ENCODE measurements around the gene C11orf52. TPM values are rescaled to one million over a fixed set of nuclear protein-coding genes. Genes with fewer than 3 reads are reported as not detected.

The C11orf52 gene
- total RNA-seq, 1 donor from 2014 or later: not detected

- TF ChIP-seq CTCF (IDR thresholded peaks at IDR 0.05; ENCODE audit: partially characterized antibody, unreplicated experiment): no peak
- Mint-ChIP-seq H3K9me3 (ENCODE audit: unreplicated experiment) (no peaks in the 10 kb centered on the region), H3K27ac (ENCODE audit: unreplicated experiment) (no peak overlapping the region), H3K27me3 (ENCODE audit: unreplicated experiment) (no peaks in the 10 kb centered on the region), H3K36me3 (ENCODE audit: unreplicated experiment) (no peaks in the 10 kb centered on the region), H3K4me3 (ENCODE audit: unreplicated experiment) (no peak overlapping the region), H3K4me1 (ENCODE audit: low read depth, unreplicated experiment) (peaks cover 8% of the 10 kb centered on the region)
- no peak for DNase-seq
Observed at GRCh38 chr11:111920908-111921307, 2.2 kb downstream of the C11orf52 start.

GRCh38 chr11:111921541-111922230 is 3.0 kb downstream of the C11orf52 start:
- TF ChIP-seq CTCF (IDR thresholded peaks at IDR 0.05; ENCODE audit: partially characterized antibody, unreplicated experiment): no peak
- no peak for DNase-seq
- peaks cover 2% of the 10 kb centered on the region for H3K9me3 Mint-ChIP-seq (ENCODE audit: unreplicated experiment)
- no peak overlapping the region for H3K4me3 Mint-ChIP-seq (ENCODE audit: unreplicated experiment)
- H3K27ac Mint-ChIP-seq (ENCODE audit: unreplicated experiment): no peak overlapping the region
- no peaks in the 10 kb centered on the region for H3K27me3 Mint-ChIP-seq (ENCODE audit: unreplicated experiment)
- H3K36me3 Mint-ChIP-seq (ENCODE audit: unreplicated experiment): no peaks in the 10 kb centered on the region
- peaks cover 9% of the 10 kb centered on the region for H3K4me1 Mint-ChIP-seq (ENCODE audit: low read depth, unreplicated experiment)

GRCh38 chr11:111922803-111923202 is 4.1 kb downstream of the C11orf52 start:
- no peak overlapping the region for H3K4me3 Mint-ChIP-seq (ENCODE audit: unreplicated experiment)
- peaks cover 10% of the 10 kb centered on the region for H3K4me1 Mint-ChIP-seq (ENCODE audit: low read depth, unreplicated experiment)
- H3K36me3 Mint-ChIP-seq (ENCODE audit: unreplicated experiment): no peaks in the 10 kb centered on the region
- no peak for TF ChIP-seq CTCF (IDR thresholded peaks at IDR 0.05; ENCODE audit: partially characterized antibody, unreplicated experiment)
- peaks cover 2% of the 10 kb centered on the region for H3K9me3 Mint-ChIP-seq (ENCODE audit: unreplicated experiment)
- no peak overlapping the region for H3K27ac Mint-ChIP-seq (ENCODE audit: unreplicated experiment)
- DNase-seq: no peak
- H3K27me3 Mint-ChIP-seq (ENCODE audit: unreplicated experiment): peaks cover 2% of the 10 kb centered on the region

DNA sequence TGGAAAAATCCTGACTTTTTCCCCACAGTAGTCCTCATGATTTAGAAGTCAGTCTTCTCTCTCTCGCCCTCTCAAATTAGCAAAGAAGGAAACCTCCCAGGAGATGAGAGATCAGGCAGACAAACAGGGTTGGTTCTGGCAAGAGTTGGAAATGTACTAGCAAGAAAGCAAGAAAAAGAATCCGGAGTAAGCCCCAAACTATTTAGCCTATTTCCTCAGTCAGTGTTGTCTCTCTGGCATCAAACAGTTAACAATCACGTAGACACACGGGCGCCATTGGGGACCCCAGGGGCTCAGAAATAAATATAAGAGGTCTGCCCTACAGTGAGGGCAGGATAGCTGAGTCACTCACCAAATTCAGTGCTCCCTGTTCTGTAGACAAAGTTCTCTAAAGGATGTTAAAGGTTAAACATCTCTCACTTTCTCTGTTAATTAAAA is 4.7 kb downstream of the C11orf52 start:
- no peak overlapping the region for H3K27ac Mint-ChIP-seq (ENCODE audit: unreplicated experiment)
- H3K4me1 Mint-ChIP-seq (ENCODE audit: low read depth, unreplicated experiment): peaks cover 10% of the 10 kb centered on the region
- DNase-seq: no peak
- H3K4me3 Mint-ChIP-seq (ENCODE audit: unreplicated experiment): no peak overlapping the region
- peaks cover 2% of the 10 kb centered on the region for H3K27me3 Mint-ChIP-seq (ENCODE audit: unreplicated experiment)
- TF ChIP-seq CTCF (IDR thresholded peaks at IDR 0.05; ENCODE audit: partially characterized antibody, unreplicated experiment): no peak
- no peaks in the 10 kb centered on the region for H3K36me3 Mint-ChIP-seq (ENCODE audit: unreplicated experiment)
- peaks cover 2% of the 10 kb centered on the region for H3K9me3 Mint-ChIP-seq (ENCODE audit: unreplicated experiment)

DNA sequence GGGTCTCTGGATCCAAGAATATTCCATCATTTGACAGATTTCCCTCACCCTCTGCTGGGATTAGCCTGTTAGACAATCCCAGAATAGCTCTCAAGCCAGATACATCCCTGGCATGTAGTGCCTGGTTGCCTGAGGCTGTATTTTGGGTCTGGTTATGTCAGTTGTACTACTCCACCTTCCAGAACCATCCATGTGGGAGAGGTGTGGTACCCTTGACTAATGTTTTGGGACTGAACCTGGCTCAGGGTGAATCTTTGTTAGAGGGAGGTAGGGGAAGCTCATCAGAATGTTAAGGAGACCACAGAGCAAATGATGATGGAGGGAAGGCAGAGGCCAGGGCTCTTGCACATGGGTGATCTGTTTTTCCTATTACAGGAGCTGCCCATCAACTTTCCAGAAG is 5.2 kb downstream of the C11orf52 start:
- Mint-ChIP-seq H3K27me3 (ENCODE audit: unreplicated experiment) (peaks cover 2% of the 10 kb centered on the region), H3K36me3 (ENCODE audit: unreplicated experiment) (no peaks in the 10 kb centered on the region), H3K4me1 (ENCODE audit: low read depth, unreplicated experiment) (peaks cover 10% of the 10 kb centered on the region), H3K9me3 (ENCODE audit: unreplicated experiment) (peaks cover 2% of the 10 kb centered on the region), H3K27ac (ENCODE audit: unreplicated experiment) (no peak overlapping the region), H3K4me3 (ENCODE audit: unreplicated experiment) (no peak overlapping the region)
- TF ChIP-seq CTCF (IDR thresholded peaks at IDR 0.05; ENCODE audit: partially characterized antibody, unreplicated experiment): no peak
- no peak for DNase-seq
